H1 (cell line): ENCODE measurements around the gene BRMS1. TPM values are rescaled to one million over a fixed set of nuclear protein-coding genes. Genes with fewer than 3 reads are reported as not detected.

Experiments used
- CTCF ChIA-PET: fragments of 300-600 bp; sonication (Branson Sonifier 250); formaldehyde crosslinking; loops from one replicate; lab custom pipeline; 2021; ENCODE audit not compliant: partially characterized antibody; lab: Charles Lee
- POLR2A ChIA-PET: fragments of 300-600 bp; sonication (Branson Sonifier 250); formaldehyde crosslinking; loops from one replicate; lab custom pipeline; 2021; ENCODE audit warnings: inconsistent platforms; ENCODE audit not compliant: partially characterized antibody; lab: Charles Lee
- DNase-seq, 2 experiments: peaks; one replicate each; pipeline versions ENCODE4 v3.0.0 to v3.0.0-alpha.2; 2010 to 2022; ENCODE audit warnings: low spot score in 2 of 2, low read depth in 1 of 2, mixed read lengths in 1 of 2
- FAIRE-seq: peaks from 2 replicates; lab custom pipeline; 2011; peaks lifted over from hg19 to GRCh38; lab: Jason Lieb, UNC
- H2AFZ ChIP-seq: 2 replicates; pipeline ENCODE4 v1.8.1; 2012; ENCODE audit warnings: low read length, inconsistent platforms
- H2AK5ac ChIP-seq: 2 replicates; pipeline ENCODE4 v1.6.1; 2013; ENCODE audit warnings: low read depth, low read length
- H2BK120ac ChIP-seq: replicated peaks from 2 replicates; pipeline ENCODE3; 2013; ENCODE audit warnings: low read depth, low read length, inconsistent platforms
- H2BK12ac ChIP-seq: 2 replicates; pipeline ENCODE4 v1.6.1; 2013; ENCODE audit warnings: low read depth, low read length
- H2BK15ac ChIP-seq: 2 replicates; pipeline ENCODE4 v1.6.1; 2013; ENCODE audit warnings: low read length
- H2BK20ac ChIP-seq: 2 replicates; pipeline ENCODE4 v1.6.1; 2013; ENCODE audit warnings: low read length
- H2BK5ac ChIP-seq: 2 replicates; pipeline ENCODE4 v1.6.1; 2013; ENCODE audit warnings: low read depth, low read length
- H3K14ac ChIP-seq: 2 replicates; pipeline ENCODE4 v1.6.1; 2013; ENCODE audit warnings: inconsistent platforms; ENCODE audit not compliant: insufficient read length
- H3K18ac ChIP-seq: 2 replicates; pipeline ENCODE4 v1.6.1; 2013; ENCODE audit warnings: low read length; ENCODE audit errors: extremely low read depth
- H3K23ac ChIP-seq: 2 replicates; pipeline ENCODE4 v1.6.1; 2013; ENCODE audit warnings: inconsistent platforms; ENCODE audit not compliant: insufficient read length
- H3K23me2 ChIP-seq: 2 replicates; pipeline ENCODE4 v1.6.1; 2013; ENCODE audit warnings: low read depth, low read length
- H3K27ac ChIP-seq: 2 replicates; pipeline ENCODE4 v1.6.1; 2011; ENCODE audit warnings: low read depth, low read length, inconsistent platforms
- H3K27me3 ChIP-seq, 4 experiments: replicated peaks in 1 of 4; 1 replicate in 1 of 4; 2 replicates in 3 of 4; pipeline versions ENCODE4 v1.6.1 to v1.8.1; 2011 to 2013; ENCODE audit warnings: low read length in 3 of 4, mild to moderate bottlenecking in 3 of 4, inconsistent platforms in 2 of 4, mixed read lengths in 2 of 4, moderate library complexity in 1 of 4; ENCODE audit not compliant: control insufficient read depth in 3 of 4, insufficient read depth in 3 of 4; ENCODE audit errors: extremely low read depth in 1 of 4
- H3K36me3 ChIP-seq, 4 experiments: 2 replicates each; pipeline versions ENCODE4 v1.6.1 to v1.8.1; 2011 to 2013; ENCODE audit warnings: mild to moderate bottlenecking in 4 of 4, low read length in 3 of 4, moderate library complexity in 2 of 4, control low read depth in 1 of 4, inconsistent platforms in 1 of 4; ENCODE audit not compliant: insufficient read depth in 4 of 4, control insufficient read depth in 2 of 4
- H3K4ac ChIP-seq: replicated peaks from 2 replicates; pipeline ENCODE3; 2013; ENCODE audit warnings: low read length, low read depth, mixed read lengths, inconsistent platforms; ENCODE audit not compliant: insufficient read length
- H3K4me1 ChIP-seq, 4 experiments: replicated peaks in 1 of 4; 1 replicate in 1 of 4; 2 replicates in 3 of 4; pipeline versions ENCODE4 v1.6.1 to v1.8.1; 2011 to 2013; ENCODE audit warnings: low read length in 3 of 4, inconsistent platforms in 2 of 4, mixed read lengths in 1 of 4; ENCODE audit not compliant: insufficient read depth in 4 of 4, control insufficient read depth in 3 of 4
- H3K4me2 ChIP-seq, 2 experiments: 2 replicates each; pipeline versions ENCODE4 v1.6.1 to v1.8.1; 2011 to 2013; ENCODE audit warnings: low read depth in 2 of 2, low read length in 2 of 2, control low read depth in 1 of 2, inconsistent platforms in 1 of 2, mild to moderate bottlenecking in 1 of 2; ENCODE audit not compliant: insufficient read depth in 1 of 2
- H3K4me3 ChIP-seq, 4 experiments: fragments of 200-600, 300-600 bp in 1 of 4; sonication (generic), shearing (Covaris generic), sonication (Bioruptor Twin) in 1 of 4; 2 replicates each; pipeline versions ENCODE4 v1.5.1 to v1.8.1; 2011 to 2016; ENCODE audit warnings: low read length in 4 of 4, low read depth in 3 of 4, control low read depth in 2 of 4, inconsistent platforms in 2 of 4, mild to moderate bottlenecking in 2 of 4, mixed read lengths in 1 of 4, moderate library complexity in 1 of 4; ENCODE audit not compliant: insufficient read depth in 2 of 4; ENCODE audit errors: extremely low read depth in 1 of 4
- H3K56ac ChIP-seq: replicated peaks from 2 replicates; pipeline ENCODE3; 2013; ENCODE audit warnings: low read depth, mild to moderate bottlenecking, mixed read lengths, low read length, inconsistent platforms; ENCODE audit not compliant: insufficient read length
- H3K79me1 ChIP-seq: 2 replicates; pipeline ENCODE4 v1.6.1; 2013; ENCODE audit warnings: low read depth, low read length, control low read depth
- H3K79me2 ChIP-seq, 2 experiments: 2 replicates each; pipeline versions ENCODE4 v1.6.1 to v1.8.1; 2012 to 2013; ENCODE audit warnings: low read length in 2 of 2, mild to moderate bottlenecking in 2 of 2, inconsistent platforms in 1 of 2; ENCODE audit not compliant: insufficient read depth in 2 of 2, control insufficient read depth in 1 of 2
- H3K9ac ChIP-seq, 4 experiments: replicated peaks in 1 of 4; 1 replicate in 1 of 4; 2 replicates in 3 of 4; pipeline versions ENCODE4 v1.6.1 to v1.8.1; 2011 to 2013; ENCODE audit warnings: low read depth in 3 of 4, low read length in 3 of 4, control low read depth in 2 of 4, mild to moderate bottlenecking in 2 of 4, moderate library complexity in 2 of 4, inconsistent platforms in 1 of 4; ENCODE audit errors: extremely low read depth in 1 of 4
- H3K9me3 ChIP-seq, 2 experiments: 2 replicates each; pipeline versions ENCODE4 v1.6.1 to v1.8.1; 2012 to 2013; ENCODE audit warnings: mild to moderate bottlenecking in 2 of 2, moderate library complexity in 2 of 2, control low read depth in 1 of 2, inconsistent platforms in 1 of 2, low read depth in 1 of 2, low read length in 1 of 2, mixed read lengths in 1 of 2; ENCODE audit not compliant: insufficient read depth in 2 of 2
- H4K20me1 ChIP-seq, 2 experiments: replicated peaks in 1 of 2; 2 replicates each; pipeline versions ENCODE3 to v1.8.1; 2011 to 2013; ENCODE audit warnings: inconsistent platforms in 2 of 2, low read length in 2 of 2, mild to moderate bottlenecking in 1 of 2; ENCODE audit not compliant: insufficient read depth in 2 of 2, control insufficient read depth in 1 of 2
- H4K5ac ChIP-seq: 2 replicates; pipeline ENCODE4 v1.6.1; 2013; ENCODE audit warnings: low read length, low read depth, mixed read lengths, inconsistent platforms; ENCODE audit not compliant: insufficient read length
- H4K8ac ChIP-seq: 2 replicates; pipeline ENCODE4 v1.8.0; 2013; ENCODE audit warnings: mild to moderate bottlenecking, moderate library complexity, low read length, inconsistent platforms; ENCODE audit not compliant: insufficient read depth; ENCODE audit errors: extremely low read depth
- H4K91ac ChIP-seq: replicated peaks from 2 replicates; pipeline ENCODE3; 2013; ENCODE audit warnings: low read length, mixed read lengths, inconsistent platforms; ENCODE audit not compliant: insufficient read length
- RAD21 ChIP-seq, 2 experiments: IDR thresholded peaks in 1 of 2; conservative IDR thresholded peaks in 1 of 2; 2 replicates each; pipeline ENCODE4 v1.6.1; 2011; ENCODE audit warnings: low read depth in 2 of 2, low read length in 2 of 2, improper control_type of control experiment in 1 of 2, inconsistent platforms in 1 of 2, mild to moderate bottlenecking in 1 of 2, moderate library complexity in 1 of 2
- ZNF274 ChIP-seq: IDR thresholded peaks from 2 replicates; pipeline ENCODE4 v1.7.0; 2012; ENCODE audit warnings: low read length, borderline replicate concordance; ENCODE audit errors: extremely low read depth
- WGBS, 2 experiments: shearing (Covaris generic) in 1 of 2; methylation state at CpG; one replicate each; pipeline versions ENCODE4 v1.1.6 to v1.1.7; 2013 to 2015; ENCODE audit warnings: low lambda C conversion rate in 2 of 2, mixed read lengths in 2 of 2, inconsistent platforms in 1 of 2, low coverage in 1 of 2, missing lambda C conversion rate in 1 of 2; ENCODE audit not compliant: insufficient replicate concordance in 2 of 2, insufficient coverage in 1 of 2, insufficient read length in 1 of 2; ENCODE audit errors: extremely low coverage in 1 of 2, missing lambda C conversion rate in 1 of 2; 5-methylcytosine and 5-hydroxymethylcytosine counted together
- polyA plus RNA-seq, 7 experiments: library from polyadenylated mRNA; depleted of rRNA in 3 of 7; stranded (reverse) in 5 of 7; unstranded in 2 of 7; fragments of >200 nt in 5 of 7; fragments of 200-250 nt in 2 of 7; gene quantifications; 1 replicate in 5 of 7; 2 replicates in 1 of 7; 4 replicates in 1 of 7; pipeline versions ENCODE4 v1.2.1 to v1.2.3, GENCODE V29; 2011 to 2013; ENCODE audit warnings: missing spikeins in 2 of 7, mixed read lengths in 2 of 7
- total RNA-seq: library from RNA; stranded (reverse); fragmentation: NEBNext Ultra II Directional; extraction: Animal tissue kit (Norgen Biotek cat#: 25700); gene quantifications from 2 replicates; pipeline ENCODE4 v1.2.1, GENCODE V29; 2021

BRMS1 gene
- total and polyA plus RNA-seq, 2 of the 8 experiments (the other 6 are each of a cell fraction or from before 2014, with no cell fraction given) = 39.2 to 46.1 TPM

DNA sequence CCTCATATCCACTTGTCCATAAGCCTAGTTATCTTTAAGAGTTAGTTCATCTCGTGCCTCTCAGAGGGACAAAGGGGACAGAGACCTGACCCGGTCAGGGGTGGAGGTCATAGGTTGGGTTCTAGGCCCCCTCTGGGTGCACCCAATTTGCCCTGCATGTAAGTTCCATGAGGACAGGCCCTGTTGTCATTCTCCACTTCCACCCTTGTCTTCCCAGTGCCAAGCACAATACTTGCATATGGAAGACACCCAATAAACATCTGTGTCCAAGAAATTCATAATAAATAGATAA lies 54.6 kb downstream of the BRMS1 start:
- Histone ChIP-seq H3K4me3 (peak overlapping the region in 1 of 4 experiments; percentile 91; a peak in 1 of 8 replicates), H3K14ac (no peak overlapping the region), H3K9me3 (no peaks in the 10 kb centered on the region), H4K8ac (no peak overlapping the region), H2AFZ (no peak overlapping the region), H4K20me1 (peaks cover 4 to 9% of the 10 kb centered on the region in 2 experiments), H3K23ac (no peak overlapping the region), H2BK20ac (no peak overlapping the region), H3K27me3 (peaks cover 2 to 28% (median 18%) of the 10 kb centered on the region in 4 experiments), H3K56ac (no peak overlapping the region), H3K36me3 (no peaks in the 10 kb centered on the region), H2AK5ac (no peak overlapping the region), H3K4me2 (peak overlapping the region; percentile 74 to 86; a peak in 2 of 4 replicates), H2BK15ac (0 out of 2 replicates have a peak overlapping the region, but pooled peaks have one; percentile 23), H2BK5ac (no peak overlapping the region), H3K79me1 (peaks cover 6% of the 10 kb centered on the region), H3K79me2 (peaks cover 0 to 9% of the 10 kb centered on the region in 2 experiments; a peak in 1 of 4 replicates), H3K27ac (no peak overlapping the region), H3K23me2 (peaks cover 12% of the 10 kb centered on the region; the same call in 1 of the 2 replicates), H3K18ac (no peak overlapping the region), H4K91ac (no peak overlapping the region), H3K9ac (no peak overlapping the region; a peak in 1 of 7 replicates), H2BK12ac (no peak overlapping the region), H2BK120ac (no peak overlapping the region), H3K4ac (no peak overlapping the region), H3K4me1 (peaks cover 0 to 21% (median 6%) of the 10 kb centered on the region in 4 experiments; a peak in 5 of 7 replicates), H4K5ac (no peak overlapping the region)
- no peak for TF ChIP-seq ZNF274
- no peak for TF ChIP-seq RAD21 (IDR thresholded peaks at IDR 0.05 in 1 of 2, conservative IDR thresholded peaks at IDR 0.05 in 1 of 2; ENCODE audit: low read depth in 2 of 2, low read length in 2 of 2)
- FAIRE-seq (no peak), DNase-seq (no peak)
- CTCF ChIA-PET = interaction anchor here (1.0 to 6.9 kb wide), 6 partner anchors 8 to 68 kb away, joined by 3 to 57 read pairs (median 6); no protein-coding TSS in a partner anchor
- WGBS, 2 experiments = 86% methylated on average over 2 of the region's 2 CpGs; no CpG with 5 or more reads in 1 of the 2 experiments
- POLR2A ChIA-PET = interaction anchor here (1.6 to 4.5 kb wide), 4 partner anchors 10 to 42 kb away, joined by 8 to 29 read pairs (median 18); partner anchors contain the start of gene RAB1B
